Progenitor cell of endocrine pancreas (in vitro differentiated cells): Measurements from ENCODE around the gene PYGB. TPM values are rescaled to one million over a fixed set of nuclear protein-coding genes. Genes with fewer than 3 reads are reported as not detected.

Experiments
- DNase-seq: peaks from one replicate; pipeline ENCODE4 v3.0.0; 2021; ENCODE audit warnings: low spot score; ENCODE audit not compliant: unreplicated experiment
- H3K27ac Mint-ChIP-seq: 2 replicates; pipeline ENCODE4 v1.8.0; 2021; ENCODE audit warnings: mild to moderate bottlenecking, moderate library complexity, mixed read lengths
- H3K27me3 Mint-ChIP-seq: 2 replicates; pipeline ENCODE4 v1.8.0; 2021; ENCODE audit warnings: mixed read lengths
- H3K36me3 Mint-ChIP-seq: 2 replicates; pipeline ENCODE4 v1.8.0; 2022; ENCODE audit warnings: mixed read lengths; ENCODE audit not compliant: insufficient read depth
- H3K4me1 Mint-ChIP-seq: 2 replicates; pipeline ENCODE4 v1.8.0; 2021; ENCODE audit warnings: low read depth, mixed read lengths
- H3K4me3 Mint-ChIP-seq: 2 replicates; pipeline ENCODE4 v1.8.0; 2021; ENCODE audit warnings: low read depth, mild to moderate bottlenecking, moderate library complexity, mixed read lengths
- H3K9me3 Mint-ChIP-seq: 2 replicates; pipeline ENCODE4 v1.8.0; 2021; ENCODE audit warnings: low read depth, mixed read lengths
- total RNA-seq: library from RNA; stranded (reverse); gene quantifications from 2 replicates; pipeline ENCODE4 v1.2.1, GENCODE V29; 2021
- TF ChIP-seq, protein P1 (sequence below): fragments of 200-600 bp; sonication (generic); IDR thresholded peaks from one replicate; pipeline ENCODE4 v1.5.0; 2021; ENCODE audit warnings: antibody characterized with exemption, mild to moderate bottlenecking; ENCODE audit not compliant: unreplicated experiment

The PYGB gene
- total RNA-seq, 1 donor from 2014 or later = 54.4 TPM

- no peaks in the 10 kb centered on the region for H3K27me3 Mint-ChIP-seq
- peaks cover 8% of the 10 kb centered on the region for H3K36me3 Mint-ChIP-seq
- H3K4me1 Mint-ChIP-seq = no peaks in the 10 kb centered on the region
- TF ChIP-seq, protein P1, sequence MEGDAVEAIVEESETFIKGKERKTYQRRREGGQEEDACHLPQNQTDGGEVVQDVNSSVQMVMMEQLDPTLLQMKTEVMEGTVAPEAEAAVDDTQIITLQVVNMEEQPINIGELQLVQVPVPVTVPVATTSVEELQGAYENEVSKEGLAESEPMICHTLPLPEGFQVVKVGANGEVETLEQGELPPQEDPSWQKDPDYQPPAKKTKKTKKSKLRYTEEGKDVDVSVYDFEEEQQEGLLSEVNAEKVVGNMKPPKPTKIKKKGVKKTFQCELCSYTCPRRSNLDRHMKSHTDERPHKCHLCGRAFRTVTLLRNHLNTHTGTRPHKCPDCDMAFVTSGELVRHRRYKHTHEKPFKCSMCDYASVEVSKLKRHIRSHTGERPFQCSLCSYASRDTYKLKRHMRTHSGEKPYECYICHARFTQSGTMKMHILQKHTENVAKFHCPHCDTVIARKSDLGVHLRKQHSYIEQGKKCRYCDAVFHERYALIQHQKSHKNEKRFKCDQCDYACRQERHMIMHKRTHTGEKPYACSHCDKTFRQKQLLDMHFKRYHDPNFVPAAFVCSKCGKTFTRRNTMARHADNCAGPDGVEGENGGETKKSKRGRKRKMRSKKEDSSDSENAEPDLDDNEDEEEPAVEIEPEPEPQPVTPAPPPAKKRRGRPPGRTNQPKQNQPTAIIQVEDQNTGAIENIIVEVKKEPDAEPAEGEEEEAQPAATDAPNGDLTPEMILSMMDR = no peak
- H3K27ac Mint-ChIP-seq = no peak overlapping the region
- DNase-seq = no peak
- H3K9me3 Mint-ChIP-seq = no peaks in the 10 kb centered on the region
- no peak overlapping the region for H3K4me3 Mint-ChIP-seq
Observed at GRCh38 chr20:25212242-25212641, 35.6 kb upstream of the PYGB start.

GRCh38 chr20:25213566-25214425 lies 34.1 kb upstream of the PYGB start:
- Mint-ChIP-seq H3K4me3 (no peak overlapping the region), H3K27ac (no peak overlapping the region), H3K36me3 (peaks cover 6% of the 10 kb centered on the region), H3K4me1 (no peaks in the 10 kb centered on the region), H3K9me3 (no peaks in the 10 kb centered on the region), H3K27me3 (no peaks in the 10 kb centered on the region)
- no peak for DNase-seq
- TF ChIP-seq, protein P1 = no peak

GRCh38 chr20:25214426-25214790 lies 33.5 kb upstream of the PYGB start:
- no peak for DNase-seq
- Mint-ChIP-seq H3K36me3 (peaks cover 6% of the 10 kb centered on the region), H3K27ac (no peak overlapping the region), H3K4me3 (no peak overlapping the region), H3K9me3 (no peaks in the 10 kb centered on the region), H3K27me3 (no peaks in the 10 kb centered on the region), H3K4me1 (no peaks in the 10 kb centered on the region)
- TF ChIP-seq, protein P1 = no peak

- no peaks in the 10 kb centered on the region for H3K4me1 Mint-ChIP-seq
- no peak for DNase-seq
- no peak overlapping the region for H3K4me3 Mint-ChIP-seq
- peaks cover 5% of the 10 kb centered on the region for H3K36me3 Mint-ChIP-seq
- no peak overlapping the region for H3K27ac Mint-ChIP-seq
- TF ChIP-seq, protein P1 = no peak
- no peaks in the 10 kb centered on the region for H3K27me3 Mint-ChIP-seq
- no peaks in the 10 kb centered on the region for H3K9me3 Mint-ChIP-seq
Observed at GRCh38 chr20:25214819-25215218, 33.1 kb upstream of the PYGB start.

GRCh38 chr20:25215521-25215920 lies 32.4 kb upstream of the PYGB start:
- Mint-ChIP-seq H3K4me3 (no peak overlapping the region), H3K27ac (no peak overlapping the region), H3K36me3 (peaks cover 4% of the 10 kb centered on the region), H3K4me1 (no peaks in the 10 kb centered on the region), H3K27me3 (no peaks in the 10 kb centered on the region), H3K9me3 (no peaks in the 10 kb centered on the region)
- DNase-seq = no peak
- TF ChIP-seq, protein P1 = no peak
